ENCODE data around the gene MRGPRF.

DNA sequence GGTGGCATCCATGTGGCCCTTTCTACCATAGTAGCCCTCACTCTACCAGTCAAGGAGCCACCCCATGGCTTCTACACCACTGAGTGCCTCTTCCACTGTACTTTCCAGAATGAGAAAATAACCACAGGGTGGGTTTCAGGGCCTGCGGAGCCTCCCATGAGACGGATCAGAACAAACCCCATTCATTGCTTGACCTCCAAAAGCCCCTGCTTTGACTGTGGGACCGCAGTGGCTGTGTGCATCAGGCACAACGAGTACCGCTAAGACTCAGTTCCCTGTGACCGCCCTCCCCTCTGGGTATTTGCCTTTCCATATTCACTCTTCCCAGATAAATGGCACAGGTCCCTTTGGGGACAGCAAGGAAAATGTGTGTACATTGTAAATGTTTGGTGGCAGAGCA lies 11.5 kb upstream of the MRGPRF start:
- no peak for TF ChIP-seq EZH2phosphoT487 (IDR thresholded peaks at IDR 0.05; ENCODE audit: borderline replicate concordance)
- TF ChIP-seq, protein P1, sequence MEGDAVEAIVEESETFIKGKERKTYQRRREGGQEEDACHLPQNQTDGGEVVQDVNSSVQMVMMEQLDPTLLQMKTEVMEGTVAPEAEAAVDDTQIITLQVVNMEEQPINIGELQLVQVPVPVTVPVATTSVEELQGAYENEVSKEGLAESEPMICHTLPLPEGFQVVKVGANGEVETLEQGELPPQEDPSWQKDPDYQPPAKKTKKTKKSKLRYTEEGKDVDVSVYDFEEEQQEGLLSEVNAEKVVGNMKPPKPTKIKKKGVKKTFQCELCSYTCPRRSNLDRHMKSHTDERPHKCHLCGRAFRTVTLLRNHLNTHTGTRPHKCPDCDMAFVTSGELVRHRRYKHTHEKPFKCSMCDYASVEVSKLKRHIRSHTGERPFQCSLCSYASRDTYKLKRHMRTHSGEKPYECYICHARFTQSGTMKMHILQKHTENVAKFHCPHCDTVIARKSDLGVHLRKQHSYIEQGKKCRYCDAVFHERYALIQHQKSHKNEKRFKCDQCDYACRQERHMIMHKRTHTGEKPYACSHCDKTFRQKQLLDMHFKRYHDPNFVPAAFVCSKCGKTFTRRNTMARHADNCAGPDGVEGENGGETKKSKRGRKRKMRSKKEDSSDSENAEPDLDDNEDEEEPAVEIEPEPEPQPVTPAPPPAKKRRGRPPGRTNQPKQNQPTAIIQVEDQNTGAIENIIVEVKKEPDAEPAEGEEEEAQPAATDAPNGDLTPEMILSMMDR (conservative IDR thresholded peaks at IDR 0.05; ENCODE audit: low read length), result no peak

Measured in Loucy (cell line).